MCF 10A (cell line): Measurements from ENCODE around the gene RAB33B. TPM values are rescaled to one million over a fixed set of nuclear protein-coding genes. Genes with fewer than 3 reads are reported as not detected.

Experiments
- BruUV-seq: library from RNA; stranded (reverse); fragments of 400-500 nt; replicated peaks from 2 replicates; lab custom pipeline; 2021; lab: Mats Ljungman, UMichigan
- CTCF ChIA-PET: fragments of 300-600 bp; sonication (Branson Sonifier 250); formaldehyde crosslinking; extraction: SDS; loops from one replicate; lab custom pipeline; 2021; ENCODE audit warnings: antibody characterized with exemption, inconsistent platforms; lab: Yijun Ruan, JAX
- POLR2A ChIA-PET: fragments of 300-600, 350-650 bp; sonication (Branson Sonifier 250); formaldehyde crosslinking; extraction: SDS; loops from one replicate; lab custom pipeline; 2020; ENCODE audit warnings: antibody characterized with exemption, inconsistent platforms; lab: Yijun Ruan, JAX
- DNase-seq: peaks from one replicate; pipeline ENCODE4 v3.0.0-alpha.2; 2018; ENCODE audit not compliant: unreplicated experiment
- H3K27ac Mint-ChIP-seq: one replicate; pipeline ENCODE4 v1.8.0; 2022; ENCODE audit warnings: mild to moderate bottlenecking, low read depth, mixed read lengths; ENCODE audit not compliant: unreplicated experiment
- H3K27me3 Mint-ChIP-seq: one replicate; pipeline ENCODE4 v1.8.0; 2022; ENCODE audit warnings: mixed read lengths; ENCODE audit not compliant: insufficient read depth, unreplicated experiment
- H3K36me3 Mint-ChIP-seq: one replicate; pipeline ENCODE4 v1.8.0; 2022; ENCODE audit warnings: mild to moderate bottlenecking, moderate library complexity, mixed read lengths; ENCODE audit not compliant: insufficient read depth, unreplicated experiment
- H3K4me1 Mint-ChIP-seq: one replicate; pipeline ENCODE4 v1.8.0; 2022; ENCODE audit warnings: mixed read lengths; ENCODE audit not compliant: insufficient read depth, unreplicated experiment
- H3K4me3 Mint-ChIP-seq: one replicate; pipeline ENCODE4 v1.8.0; 2022; ENCODE audit warnings: mild to moderate bottlenecking, moderate library complexity, mixed read lengths; ENCODE audit not compliant: unreplicated experiment
- H3K9me3 Mint-ChIP-seq: one replicate; pipeline ENCODE4 v1.8.0; 2022; ENCODE audit warnings: mixed read lengths; ENCODE audit not compliant: unreplicated experiment
- intact Hi-C: fragments of 100-400 bp; cut with micrococcal nuclease; formaldehyde crosslinking; loops from 2 replicates; pipeline ENCODE4 v1.14.1; 2022
- total RNA-seq: library from RNA; stranded (reverse); gene quantifications from 2 replicates; pipeline ENCODE4 v1.2.3, GENCODE V29; 2022
- TF ChIP-seq, protein P1 (sequence below): fragments of 200-600 bp; IDR thresholded peaks from one replicate; pipeline ENCODE4 v1.8.0; 2022; ENCODE audit warnings: antibody characterized with exemption, mild to moderate bottlenecking; ENCODE audit not compliant: unreplicated experiment

RAB33B gene
- total RNA-seq, 1 experiment from 2014 or later, result 6.3 TPM

DNA sequence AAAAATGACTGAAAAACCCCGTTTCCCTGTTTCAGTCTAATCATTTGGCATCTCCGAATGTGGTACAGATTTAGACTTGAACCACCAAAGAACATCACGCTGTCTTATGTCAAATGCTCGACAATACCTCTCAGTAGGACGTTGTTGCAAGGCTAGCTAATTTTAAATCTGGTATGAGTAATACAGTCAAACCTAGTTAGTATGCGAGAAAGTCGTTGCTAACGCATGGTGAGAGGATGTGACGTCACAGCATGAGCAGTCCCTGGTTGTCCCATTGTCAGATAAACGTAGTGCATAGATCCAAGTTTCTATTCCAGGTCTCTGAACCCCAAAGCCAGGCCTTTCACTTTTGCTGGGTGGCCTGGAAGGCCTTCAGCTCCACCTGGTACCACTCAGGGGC is 57.4 kb downstream of the RAB33B start:
- no TSS peak for BruUV-seq
- TF ChIP-seq, protein P1, sequence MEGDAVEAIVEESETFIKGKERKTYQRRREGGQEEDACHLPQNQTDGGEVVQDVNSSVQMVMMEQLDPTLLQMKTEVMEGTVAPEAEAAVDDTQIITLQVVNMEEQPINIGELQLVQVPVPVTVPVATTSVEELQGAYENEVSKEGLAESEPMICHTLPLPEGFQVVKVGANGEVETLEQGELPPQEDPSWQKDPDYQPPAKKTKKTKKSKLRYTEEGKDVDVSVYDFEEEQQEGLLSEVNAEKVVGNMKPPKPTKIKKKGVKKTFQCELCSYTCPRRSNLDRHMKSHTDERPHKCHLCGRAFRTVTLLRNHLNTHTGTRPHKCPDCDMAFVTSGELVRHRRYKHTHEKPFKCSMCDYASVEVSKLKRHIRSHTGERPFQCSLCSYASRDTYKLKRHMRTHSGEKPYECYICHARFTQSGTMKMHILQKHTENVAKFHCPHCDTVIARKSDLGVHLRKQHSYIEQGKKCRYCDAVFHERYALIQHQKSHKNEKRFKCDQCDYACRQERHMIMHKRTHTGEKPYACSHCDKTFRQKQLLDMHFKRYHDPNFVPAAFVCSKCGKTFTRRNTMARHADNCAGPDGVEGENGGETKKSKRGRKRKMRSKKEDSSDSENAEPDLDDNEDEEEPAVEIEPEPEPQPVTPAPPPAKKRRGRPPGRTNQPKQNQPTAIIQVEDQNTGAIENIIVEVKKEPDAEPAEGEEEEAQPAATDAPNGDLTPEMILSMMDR, result no peak
- ChIA-PET CTCF (interaction anchor here (1.1 to 1.7 kb wide), 3 partner anchors 10 to 91 kb away, joined by 3 to 8 read pairs (median 8); no protein-coding TSS in a partner anchor), POLR2A (interaction anchor here (0.6 kb wide), 1 partner anchor 13 kb away, joined by 3 read pairs; no protein-coding TSS in a partner anchor)
- Mint-ChIP-seq H3K27me3 (no peaks in the 10 kb centered on the region), H3K4me3 (no peak overlapping the region), H3K36me3 (peaks cover 86% of the 10 kb centered on the region), H3K4me1 (no peaks in the 10 kb centered on the region), H3K27ac (no peak overlapping the region), H3K9me3 (no peaks in the 10 kb centered on the region)
- no peak for DNase-seq
- intact Hi-C loops, result no loop called here

DNA sequence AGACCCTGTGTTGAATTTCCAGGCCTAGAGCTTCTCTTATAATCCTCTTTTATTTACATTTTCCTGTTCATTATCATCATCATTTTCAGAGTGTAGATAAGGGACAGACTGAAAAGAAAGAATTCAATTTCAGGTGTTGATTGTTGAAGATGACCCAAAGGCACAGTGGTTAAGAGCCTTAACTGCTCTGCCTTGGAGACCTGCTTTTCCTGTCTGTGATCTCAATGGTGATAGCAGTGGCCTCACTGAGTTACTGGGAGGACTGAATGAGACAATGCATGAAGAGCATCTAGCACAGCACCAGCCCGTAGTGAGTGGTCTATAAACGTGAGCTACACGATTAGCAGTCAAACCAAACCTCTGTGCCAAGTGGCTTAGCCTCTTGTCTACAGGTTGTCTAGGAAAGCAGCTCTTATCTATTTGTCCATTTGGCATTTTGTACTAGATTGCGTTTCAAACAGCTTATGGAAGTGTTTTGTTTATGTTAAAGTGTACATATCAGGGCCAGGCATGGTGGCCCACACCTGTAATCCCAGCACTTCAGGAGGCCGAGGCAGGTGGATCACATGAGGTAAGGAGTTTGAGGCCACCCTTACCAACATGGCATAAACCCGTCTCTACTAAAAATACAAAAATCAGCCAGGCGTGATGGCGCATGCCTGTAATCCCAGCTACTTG is 60.6 kb downstream of the RAB33B start:
- H3K9me3 Mint-ChIP-seq, result no peaks in the 10 kb centered on the region
- no peak overlapping the region for H3K27ac Mint-ChIP-seq
- DNase-seq, result no peak
- no peak overlapping the region for H3K4me3 Mint-ChIP-seq
- ChIA-PET CTCF (interaction anchor here (0.7 to 1.3 kb wide), 3 partner anchors 10 to 17 kb away, joined by 3 to 5 read pairs (median 5); no protein-coding TSS in a partner anchor), POLR2A (interaction anchor here (0.6 kb wide), 1 partner anchor 15 kb away, joined by 5 read pairs; no protein-coding TSS in a partner anchor)
- intact Hi-C loops, result no loop called here
- no peaks in the 10 kb centered on the region for H3K4me1 Mint-ChIP-seq
- no TSS peak for BruUV-seq
- TF ChIP-seq, protein P1, result no peak
- peaks cover 96% of the 10 kb centered on the region for H3K36me3 Mint-ChIP-seq
- no peaks in the 10 kb centered on the region for H3K27me3 Mint-ChIP-seq

DNA sequence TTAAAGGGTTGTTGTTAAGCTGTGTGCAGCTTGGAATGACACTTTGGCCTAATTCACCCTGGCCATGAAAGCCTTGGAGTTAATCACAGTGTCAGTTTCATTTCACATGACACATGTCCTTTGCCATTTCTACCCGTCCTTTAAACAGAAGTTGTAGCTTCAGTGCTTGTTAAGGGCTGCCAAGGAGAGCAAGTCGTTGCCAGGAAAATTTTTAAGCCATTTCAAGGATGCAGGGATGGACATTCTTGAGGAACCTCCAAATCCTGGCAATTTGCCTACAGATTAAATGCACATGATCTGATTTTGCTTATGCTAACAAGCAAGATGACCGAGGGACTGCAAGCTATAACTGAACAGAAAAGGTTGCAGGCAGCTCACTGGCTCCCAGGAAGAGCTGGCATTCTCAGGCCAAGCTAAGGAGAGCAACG is 61.6 kb downstream of the RAB33B start:
- Mint-ChIP-seq H3K36me3 (peaks cover 96% of the 10 kb centered on the region), H3K4me3 (no peak overlapping the region), H3K27me3 (no peaks in the 10 kb centered on the region), H3K27ac (no peak overlapping the region), H3K4me1 (no peaks in the 10 kb centered on the region), H3K9me3 (no peaks in the 10 kb centered on the region)
- DNase-seq, result no peak
- ChIA-PET CTCF (interaction anchor here (3.4 kb wide), 1 partner anchor 18 kb away, joined by 11 read pairs; no protein-coding TSS in a partner anchor), POLR2A (no interaction called here)
- TF ChIP-seq, protein P1, result no peak
- intact Hi-C loops, result no loop called here
- no TSS peak for BruUV-seq

DNA sequence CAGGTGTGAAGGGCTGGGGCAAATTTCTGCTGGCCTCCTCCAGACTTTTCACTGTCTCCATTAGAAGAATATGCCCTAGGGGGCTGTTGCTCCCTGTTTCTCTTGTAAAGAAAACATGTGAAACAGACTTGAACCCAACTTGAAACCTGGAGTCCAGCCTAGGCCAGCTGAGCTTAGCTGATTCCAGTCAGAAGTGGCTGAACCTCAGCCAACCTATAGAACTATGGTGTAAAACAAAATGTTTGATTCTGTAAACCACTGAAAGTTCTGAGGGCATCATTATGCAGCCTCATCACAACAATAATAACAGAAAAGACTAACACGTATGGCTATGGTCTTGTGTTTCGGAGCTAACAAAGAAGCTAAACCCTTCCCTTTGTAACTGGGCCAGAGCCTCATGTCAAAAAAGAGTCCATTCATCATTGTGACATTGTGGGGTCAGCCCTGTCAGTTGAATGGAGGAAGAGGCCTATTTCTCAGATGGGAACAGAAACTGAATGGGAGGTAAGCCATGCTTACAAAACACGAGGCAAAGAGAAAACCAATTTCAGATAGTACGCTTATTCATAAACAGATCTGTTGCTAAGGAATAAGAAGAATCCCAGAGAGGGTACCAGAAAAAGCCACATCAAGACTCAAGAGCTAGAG is 68.0 kb downstream of the RAB33B start:
- Mint-ChIP-seq H3K27ac (no peak overlapping the region), H3K27me3 (no peaks in the 10 kb centered on the region), H3K36me3 (peaks cover 96% of the 10 kb centered on the region), H3K4me3 (no peak overlapping the region), H3K9me3 (no peaks in the 10 kb centered on the region), H3K4me1 (peaks cover 6% of the 10 kb centered on the region)
- DNase-seq, result no peak
- intact Hi-C loops, result no loop called here
- POLR2A ChIA-PET, result interaction anchor here (0.8 kb wide), 1 partner anchor 35 kb away, joined by 3 read pairs; no protein-coding TSS in a partner anchor
- BruUV-seq, result no TSS peak
- CTCF ChIA-PET, result interaction anchor here (0.6 to 2.4 kb wide), 5 partner anchors 10 to 165 kb away, joined by 3 to 8 read pairs (median 3); no protein-coding TSS in a partner anchor
- TF ChIP-seq, protein P1, result no peak
